Small intestine (tissue), 7 donors: ENCODE results near the gene BLVRA. TPM values are rescaled to one million over a fixed set of nuclear protein-coding genes. Genes with fewer than 3 reads are reported as not detected.

Experiments
- DNase-seq, 2 donors: peaks; one replicate each; pipeline versions ENCODE4 v3.0.0 to v3.0.0-alpha.2; 2013
- FAIRE-seq: peaks from 2 replicates; lab custom pipeline; 2012; peaks lifted over from hg19 to GRCh38; lab: Jason Lieb, UNC
- H3K27ac ChIP-seq, 3 donors: one replicate each; pipeline ENCODE4 v1.5.1; 2013; ENCODE audit warnings: low read length in 2 of 3, mild to moderate bottlenecking in 2 of 3, control low read depth in 1 of 3, inconsistent platforms in 1 of 3, low read depth in 1 of 3, moderate library complexity in 1 of 3
- H3K27me3 ChIP-seq, 3 donors: one replicate each; pipeline ENCODE4 v1.6.1; 2013; ENCODE audit warnings: low read length in 3 of 3, inconsistent platforms in 1 of 3; ENCODE audit not compliant: control insufficient read depth in 3 of 3, insufficient read depth in 3 of 3
- H3K36me3 ChIP-seq, 3 donors: one replicate each; pipeline ENCODE4 v1.6.1; 2013; ENCODE audit warnings: low read length in 3 of 3, inconsistent platforms in 1 of 3, low read depth in 1 of 3, mild to moderate bottlenecking in 1 of 3, moderate library complexity in 1 of 3; ENCODE audit not compliant: control insufficient read depth in 3 of 3, insufficient read depth in 2 of 3
- H3K4me1 ChIP-seq, 3 donors: one replicate each; pipeline ENCODE4 v1.6.1; 2013; ENCODE audit warnings: low read length in 2 of 3, inconsistent platforms in 1 of 3, low read depth in 1 of 3, mild to moderate bottlenecking in 1 of 3, moderate library complexity in 1 of 3; ENCODE audit not compliant: control insufficient read depth in 3 of 3, insufficient read depth in 2 of 3
- H3K4me3 ChIP-seq, 3 donors: one replicate each; pipeline ENCODE4 v1.5.1; 2013; ENCODE audit warnings: low read length in 3 of 3, control low read depth in 1 of 3, inconsistent platforms in 1 of 3, low read depth in 1 of 3, mild to moderate bottlenecking in 1 of 3, moderate library complexity in 1 of 3
- H3K9me3 ChIP-seq, 2 donors: one replicate each; pipeline ENCODE4 v1.6.1; 2013; ENCODE audit warnings: low read depth in 1 of 2, low read length in 1 of 2; ENCODE audit not compliant: control insufficient read depth in 2 of 2, insufficient read depth in 1 of 2
- WGBS, 3 donors: extraction: QIAGEN DNeasy Blood & Tissue Kit; methylation state at CpG; one replicate each; pipeline ENCODE4 v1.1.7; 2013; 5-methylcytosine and 5-hydroxymethylcytosine counted together
- polyA plus RNA-seq, 4 donors: library from polyadenylated mRNA; stranded (reverse) in 3 of 4; unstranded in 1 of 4; fragments of 200-250 nt in 3 of 4; fragments of 120-200 nt in 1 of 4; gene quantifications; one replicate each; pipeline versions ENCODE4 v1.2.1 to v1.2.3, GENCODE V29; 2013
- donor health status: healthy with polysubstance abuse.
- donor health status: control.
- donor health status: control.
- donor health status: Bipolar disorder and iron deficiency.
- donor health status: healthy.

BLVRA gene
- polyA plus RNA-seq, 4 donors: 3.4 to 22.2 (median 15.4) TPM

DNA sequence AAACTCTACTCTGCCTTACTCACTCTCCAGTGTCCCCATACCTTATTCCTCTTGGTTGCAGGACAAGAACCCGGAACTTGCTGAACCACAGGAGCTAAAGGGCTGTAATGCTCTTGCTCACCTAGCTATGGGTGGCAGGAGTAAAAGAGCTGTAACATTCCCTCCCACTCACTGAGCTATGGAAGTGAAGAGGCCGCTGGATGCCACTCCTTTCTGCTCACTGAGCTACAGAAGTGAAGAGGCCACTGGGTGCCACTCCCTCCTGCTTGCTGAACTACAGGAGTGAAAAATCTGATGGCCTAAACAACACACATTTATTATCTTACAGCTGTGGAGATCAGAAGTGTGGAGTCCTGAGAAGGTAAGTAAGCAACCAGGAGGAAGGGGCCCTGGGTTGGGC, 93.3 kb downstream of the BLVRA start:
- Histone ChIP-seq H3K36me3 (no peaks in the 10 kb centered on the region), H3K27ac (no peak overlapping the region), H3K27me3 (no peaks in the 10 kb centered on the region), H3K4me1 (no peaks in the 10 kb centered on the region), H3K9me3 (no peaks in the 10 kb centered on the region), H3K4me3 (no peak overlapping the region)
- DNase-seq: no peak
- no peak for FAIRE-seq
- WGBS, 3 donors: 68 to 82% (median 81%) methylated on average over 2 of the region's 2 CpGs

DNA sequence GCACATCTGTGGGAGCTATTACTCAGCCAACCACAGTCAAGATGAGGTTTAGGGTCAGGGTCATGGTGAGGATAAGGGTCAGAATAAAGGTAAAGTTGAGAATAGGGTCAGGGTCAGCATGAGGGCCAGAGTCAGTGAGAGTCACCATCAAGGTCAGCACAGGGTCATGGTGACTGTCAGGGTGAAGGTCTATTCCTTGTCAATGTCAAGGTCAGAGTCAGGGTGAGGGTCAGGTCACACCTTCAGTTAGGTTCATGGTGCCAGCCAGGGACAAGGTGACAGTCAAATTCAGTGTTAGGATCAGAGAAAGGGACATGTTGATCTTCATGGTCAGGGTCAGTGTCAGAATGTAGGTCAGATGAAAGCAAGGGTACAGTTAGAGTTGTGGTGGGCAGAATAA, 96.7 kb downstream of the BLVRA start:
- FAIRE-seq (no peak), DNase-seq (no peak)
- no peak overlapping the region for H3K4me3 ChIP-seq
- no peaks in the 10 kb centered on the region for H3K27me3 ChIP-seq
- no peaks in the 10 kb centered on the region for H3K36me3 ChIP-seq
- no peaks in the 10 kb centered on the region for H3K9me3 ChIP-seq
- no peak overlapping the region for H3K27ac ChIP-seq
- no peaks in the 10 kb centered on the region for H3K4me1 ChIP-seq

DNA sequence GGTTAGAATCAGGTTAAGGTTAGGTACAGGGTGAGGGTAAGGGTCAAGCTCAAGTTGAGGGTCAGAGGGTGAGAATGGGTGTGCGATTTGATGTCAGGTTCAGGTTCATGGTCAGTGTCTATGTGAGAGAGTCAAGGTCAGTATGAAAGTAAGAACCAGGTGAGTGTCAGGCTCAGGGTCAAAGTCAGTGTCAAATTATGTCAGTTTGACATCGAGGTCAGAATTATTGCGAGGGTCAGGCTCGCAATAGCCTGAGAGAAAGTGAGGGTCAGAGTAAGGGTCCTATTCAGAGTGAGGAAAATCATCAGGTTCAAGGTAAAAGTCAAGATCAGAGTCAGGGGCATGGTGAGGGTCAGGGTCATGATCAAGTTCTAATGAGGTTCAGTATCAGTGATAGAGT, 97.8 kb downstream of the BLVRA start:
- Histone ChIP-seq H3K4me1 (no peaks in the 10 kb centered on the region), H3K36me3 (no peaks in the 10 kb centered on the region)
- WGBS, 3 donors: 90 to 94% (median 90%) methylated on average over 4 of the region's 4 CpGs

More for the DNA sequence above, 97.8 kb downstream of the BLVRA start:
- Histone ChIP-seq H3K9me3 (no peaks in the 10 kb centered on the region), H3K27me3 (no peaks in the 10 kb centered on the region), H3K27ac (no peak overlapping the region), H3K4me3 (no peak overlapping the region)
- FAIRE-seq (no peak), DNase-seq (no peak)

Other genes starting within 250 kb of the BLVRA start
- gene STK17A, start 175.6 kb upstream of the BLVRA start, polyA plus RNA-seq: 10 to 100 TPM in 3 of 4 donors, 1 to 10 TPM in 1; 6.6 to 13.3 (median 11.5) TPM
- 10 to 100 TPM; 30.5 to 45.7 (median 32.9) TPM for gene COA1, start 29.2 kb upstream of the BLVRA start, polyA plus RNA-seq
- gene MRPS24, start 110.8 kb downstream of the BLVRA start, polyA plus RNA-seq: 100 to 1,000 TPM in 3 of 4 donors, 10 to 100 TPM in 1; 88.9 to 174 (median 134) TPM
- gene URGCP, start 147.9 kb downstream of the BLVRA start, polyA plus RNA-seq: 10 to 100 TPM; 22.5 to 56.4 (median 45.8) TPM
- 10 to 100 TPM; 10.2 to 13.6 (median 11.8) TPM for gene UBE2D4, start 167.8 kb downstream of the BLVRA start, polyA plus RNA-seq
- under 1 TPM in 1 of 4 donors, not detected in 3; 0.80 TPM for gene SPDYE1, start 239.2 kb downstream of the BLVRA start, polyA plus RNA-seq